ENCODE data around the gene FXYD1. TPM values are rescaled to one million over a fixed set of nuclear protein-coding genes. Genes with fewer than 3 reads are reported as not detected.
A peak's percentile ranks its signal among the peaks of the same experiment; 100 is the strongest.

Gene FXYD1
- total and polyA plus RNA-seq, 4 donors = 5.7 to 37.6 (median 22.7) TPM

DNA sequence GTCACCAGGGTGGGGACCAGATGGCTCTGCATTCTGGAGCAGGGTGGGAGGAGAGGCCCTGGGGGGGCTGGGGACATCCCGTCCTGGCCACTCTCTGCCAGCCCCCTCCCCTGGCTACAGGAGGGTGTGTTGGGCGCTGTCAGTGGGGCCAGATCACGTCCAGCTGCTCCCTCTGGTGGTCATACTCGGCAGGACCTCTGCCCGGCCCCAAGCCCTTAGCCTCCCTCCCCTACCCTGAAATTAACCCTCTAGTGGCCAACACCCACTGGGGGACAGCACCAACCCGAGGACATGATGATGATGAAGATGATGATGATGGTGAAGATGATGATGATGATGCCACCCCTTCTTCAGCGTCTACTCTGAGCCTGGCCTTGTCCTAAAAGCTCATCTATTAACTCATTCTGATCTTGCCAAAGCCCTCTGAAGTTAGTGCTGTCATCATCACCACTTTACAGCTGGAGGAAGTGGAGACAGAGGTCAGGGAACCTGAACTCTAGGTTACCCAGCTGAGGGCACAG, 3.2 kb upstream of the FXYD1 start:
- no peaks in the 10 kb centered on the region for H3K9me3 ChIP-seq (ENCODE audit: control insufficient read depth in 4 of 4, insufficient read depth in 3 of 4, low read length in 3 of 4)
- no peaks in the 10 kb centered on the region for H3K36me3 ChIP-seq (ENCODE audit: control insufficient read depth in 4 of 4, insufficient read depth in 4 of 4, low read length in 4 of 4)
- DNase-seq (peak; percentile 85 to 92 (median 89)), ATAC-seq (ENCODE audit: insufficient read depth, low FRiP score) (no peak)
- H3K4me3 ChIP-seq = no peak overlapping the region
- TF ChIP-seq, protein P1, sequence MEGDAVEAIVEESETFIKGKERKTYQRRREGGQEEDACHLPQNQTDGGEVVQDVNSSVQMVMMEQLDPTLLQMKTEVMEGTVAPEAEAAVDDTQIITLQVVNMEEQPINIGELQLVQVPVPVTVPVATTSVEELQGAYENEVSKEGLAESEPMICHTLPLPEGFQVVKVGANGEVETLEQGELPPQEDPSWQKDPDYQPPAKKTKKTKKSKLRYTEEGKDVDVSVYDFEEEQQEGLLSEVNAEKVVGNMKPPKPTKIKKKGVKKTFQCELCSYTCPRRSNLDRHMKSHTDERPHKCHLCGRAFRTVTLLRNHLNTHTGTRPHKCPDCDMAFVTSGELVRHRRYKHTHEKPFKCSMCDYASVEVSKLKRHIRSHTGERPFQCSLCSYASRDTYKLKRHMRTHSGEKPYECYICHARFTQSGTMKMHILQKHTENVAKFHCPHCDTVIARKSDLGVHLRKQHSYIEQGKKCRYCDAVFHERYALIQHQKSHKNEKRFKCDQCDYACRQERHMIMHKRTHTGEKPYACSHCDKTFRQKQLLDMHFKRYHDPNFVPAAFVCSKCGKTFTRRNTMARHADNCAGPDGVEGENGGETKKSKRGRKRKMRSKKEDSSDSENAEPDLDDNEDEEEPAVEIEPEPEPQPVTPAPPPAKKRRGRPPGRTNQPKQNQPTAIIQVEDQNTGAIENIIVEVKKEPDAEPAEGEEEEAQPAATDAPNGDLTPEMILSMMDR (IDR thresholded peaks at IDR 0.05; ENCODE audit: control extremely low read depth, extremely low read depth) = peak; percentile 66
- H3K27me3 ChIP-seq (ENCODE audit: control insufficient read depth in 3 of 3, insufficient read depth in 3 of 3, low read length in 2 of 3) = no peaks in the 10 kb centered on the region
- peak overlapping the region in 1 of 2 donors; percentile 30 for H3K27ac ChIP-seq (ENCODE audit: low read depth in 1 of 2, low read length in 1 of 2)
- H3K4me1 ChIP-seq (ENCODE audit: control insufficient read depth in 5 of 5, insufficient read depth in 5 of 5, low read length in 5 of 5) = peaks cover 2 to 32% (median 11%) of the 10 kb centered on the region in 5 donors
- H3K9ac ChIP-seq (ENCODE audit: insufficient read depth in 1 of 2, low read length in 2 of 2) = no peak overlapping the region
- WGBS, 2 donors = 1% methylated on average over 6 to 7 of the region's 7 CpGs

DNA sequence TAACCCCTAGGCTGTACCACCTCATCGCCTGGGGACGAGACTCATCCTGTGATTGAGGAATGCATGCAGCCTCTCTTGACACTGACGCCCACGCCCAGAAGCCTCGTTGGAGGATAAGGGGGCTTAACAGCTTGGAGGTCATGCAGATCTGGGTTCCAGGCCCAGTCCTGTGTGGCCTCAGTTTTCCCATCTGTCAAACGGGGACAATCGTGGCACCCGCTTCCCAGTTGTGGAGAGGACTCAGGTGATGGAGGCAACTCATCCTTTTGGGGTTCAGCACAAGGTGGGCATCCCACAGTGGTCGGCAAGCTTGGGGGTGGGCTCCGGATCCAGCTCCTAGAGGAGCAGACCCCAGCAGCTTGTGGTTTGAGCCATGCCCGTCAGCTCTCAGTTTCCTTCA, 2.4 kb upstream of the FXYD1 start:
- ATAC-seq (ENCODE audit: insufficient read depth, low FRiP score) (no peak), DNase-seq (no peak)
- H3K36me3 ChIP-seq (ENCODE audit: control insufficient read depth in 4 of 4, insufficient read depth in 4 of 4, low read length in 4 of 4) = no peaks in the 10 kb centered on the region
- 81 to 86% methylated on average over 11 of the region's 11 CpGs for WGBS, 2 donors
- H3K27me3 ChIP-seq (ENCODE audit: control insufficient read depth in 3 of 3, insufficient read depth in 3 of 3, low read length in 2 of 3) = peaks cover 0 to 3% (median 0%) of the 10 kb centered on the region in 3 donors
- peaks cover 4 to 38% (median 14%) of the 10 kb centered on the region in 5 donors for H3K4me1 ChIP-seq (ENCODE audit: control insufficient read depth in 5 of 5, insufficient read depth in 5 of 5, low read length in 5 of 5)
- H3K27ac ChIP-seq (ENCODE audit: low read depth in 1 of 2, low read length in 1 of 2) = no peak overlapping the region
- H3K4me3 ChIP-seq = no peak overlapping the region
- no peak overlapping the region for H3K9ac ChIP-seq (ENCODE audit: insufficient read depth in 1 of 2, low read length in 2 of 2)
- H3K9me3 ChIP-seq (ENCODE audit: control insufficient read depth in 4 of 4, insufficient read depth in 3 of 4, low read length in 3 of 4) = no peaks in the 10 kb centered on the region
- TF ChIP-seq, protein P1 (IDR thresholded peaks at IDR 0.05; ENCODE audit: control extremely low read depth, extremely low read depth) = no peak

DNA sequence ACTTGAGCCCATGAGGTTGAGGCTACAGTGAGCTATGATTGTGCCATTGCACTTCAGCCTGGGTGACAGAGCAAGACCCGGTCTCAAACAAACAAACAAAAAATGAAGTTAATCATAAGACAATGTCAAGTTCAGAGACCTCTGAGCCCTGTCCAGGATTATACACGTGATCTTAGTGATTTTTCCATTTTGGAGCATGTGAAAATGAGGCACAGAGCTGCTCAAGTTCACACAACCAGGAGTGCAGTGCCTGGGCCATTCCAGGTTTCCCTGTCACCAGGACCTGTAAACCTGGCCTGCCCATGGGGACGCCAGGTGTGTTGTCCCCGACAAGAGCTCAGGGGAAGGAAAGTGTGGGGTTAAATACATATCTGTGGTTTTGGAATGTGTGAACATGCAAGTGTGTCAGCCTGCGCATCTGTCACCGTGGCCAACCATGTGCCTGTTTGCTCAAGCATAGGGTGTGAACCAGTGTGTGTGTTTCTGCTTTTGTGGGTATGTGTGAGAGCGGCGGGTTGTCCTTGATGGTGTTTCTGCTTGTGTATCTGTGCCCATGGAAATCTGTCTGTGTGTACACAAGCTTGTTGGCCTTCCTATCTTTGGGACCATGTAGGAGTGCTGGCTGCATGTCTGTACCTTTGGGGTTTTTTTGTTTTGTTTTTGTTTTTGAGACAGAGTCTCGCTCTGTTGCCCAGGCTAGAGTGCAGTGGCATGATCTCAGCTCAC, 1.5 kb upstream of the FXYD1 start:
- Histone ChIP-seq H3K4me1 (ENCODE audit: control insufficient read depth in 5 of 5, insufficient read depth in 5 of 5, low read length in 5 of 5) (peaks cover 5 to 44% (median 14%) of the 10 kb centered on the region in 5 donors), H3K4me3 (no peak overlapping the region), H3K9ac (ENCODE audit: insufficient read depth in 1 of 2, low read length in 2 of 2) (no peak overlapping the region), H3K36me3 (ENCODE audit: control insufficient read depth in 4 of 4, insufficient read depth in 4 of 4, low read length in 4 of 4) (peaks cover 0 to 3% (median 0%) of the 10 kb centered on the region in 4 donors), H3K27me3 (ENCODE audit: control insufficient read depth in 3 of 3, insufficient read depth in 3 of 3, low read length in 2 of 3) (peaks cover 0 to 3% (median 0%) of the 10 kb centered on the region in 3 donors), H3K27ac (ENCODE audit: low read depth in 1 of 2, low read length in 1 of 2) (no peak overlapping the region), H3K9me3 (ENCODE audit: control insufficient read depth in 4 of 4, insufficient read depth in 3 of 4, low read length in 3 of 4) (no peaks in the 10 kb centered on the region)
- DNase-seq (no peak), ATAC-seq (ENCODE audit: insufficient read depth, low FRiP score) (no peak)
- TF ChIP-seq, protein P1 (IDR thresholded peaks at IDR 0.05; ENCODE audit: control extremely low read depth, extremely low read depth) = no peak
- 54 to 70% methylated on average over 9 of the region's 9 CpGs for WGBS, 2 donors

Data from lung (tissue), 12 donors.